Psoas muscle (tissue), 8 donors: ENCODE measurements around the gene HOXC12. TPM values are rescaled to one million over a fixed set of nuclear protein-coding genes. Genes with fewer than 3 reads are reported as not detected.

Source experiments
- ATAC-seq, 4 donors: fragments of 200-7000 bp; cut with Tn5 transposase; one replicate each; pipeline ENCODE4 v1.9.1; 2020; ENCODE audit warnings: moderate library complexity in 3 of 4, mild to moderate bottlenecking in 2 of 4
- DNase-seq, 2 donors: peaks; one replicate each; pipeline ENCODE4 v3.0.0-alpha.2; 2020
- H3K27ac ChIP-seq: fragments of 200-600 bp; one replicate; pipeline ENCODE4 v1.8.0; 2022
- H3K27me3 ChIP-seq, 3 donors: fragments of 200-600 bp in 1 of 3; one replicate each; pipeline versions ENCODE4 v1.6.1 to v1.8.0; 2013 to 2022; ENCODE audit warnings: low read length in 2 of 3, mild to moderate bottlenecking in 2 of 3, moderate library complexity in 1 of 3; ENCODE audit not compliant: insufficient read depth in 3 of 3
- H3K36me3 ChIP-seq, 2 donors: fragments of 200-600 bp in 1 of 2; one replicate each; pipeline versions ENCODE4 v1.6.1 to v1.8.0; 2013 to 2022; ENCODE audit warnings: low read depth in 1 of 2, mild to moderate bottlenecking in 1 of 2, moderate library complexity in 1 of 2; ENCODE audit not compliant: insufficient read depth in 1 of 2
- H3K4me1 ChIP-seq: fragments of 200-600 bp; one replicate; pipeline ENCODE4 v1.8.0; 2022
- H3K4me3 ChIP-seq: fragments of 200-600 bp; one replicate; pipeline ENCODE4 v1.8.0; 2022; ENCODE audit warnings: mild to moderate bottlenecking
- H3K9me3 ChIP-seq: fragments of 200-600 bp; one replicate; pipeline ENCODE4 v1.8.0; 2022
- CTCF ChIP-seq: fragments of 200-600 bp; IDR thresholded peaks from one replicate; pipeline ENCODE4 v1.8.0; 2022; ENCODE audit warnings: antibody characterized with exemption
- WGBS, 3 donors: extraction: QIAGEN DNeasy Blood & Tissue Kit; methylation state at CpG; one replicate each; pipeline versions ENCODE4 v1.1.6 to v1.1.7; 2013; 5-methylcytosine and 5-hydroxymethylcytosine counted together
- intact Hi-C, 2 donors: fragments of 100-400 bp; cut with DNase I; formaldehyde crosslinking; loops; one replicate each; pipeline versions ENCODE4 v1.11.0 to v1.14.2; 2022
- polyA plus RNA-seq, 3 donors: library from polyadenylated mRNA; stranded (reverse); fragments of 200-250 nt; gene quantifications; one replicate each; pipeline ENCODE4 v1.2.3, GENCODE V29; 2013
- total RNA-seq, 4 donors: library from RNA; stranded (reverse); fragmentation: NEBNext Ultra II Directional in 2 of 4; extraction: Animal tissue kit (Norgen Biotek cat#: 25700) in 2 of 4; gene quantifications; one replicate each; pipeline versions ENCODE4 v1.2.1 to v1.2.4, GENCODE V29; 2021 to 2023
- donor health status: healthy with polysubstance abuse.
- donor health status: DM: no; HTN: no; CAD: no; lungs with moderate emphysema.
- donor health status: Bipolar disorder and iron deficiency.
- donor health status: healthy.
- donor health status: DM: yes; HTN: yes; CAD: no.
- donor health status: DM: no; HTN: no; CAD: no.
- donor health status: DM: no; HTN: no; CAD: no.
- donor health status: DM: yes; HTN: yes; CAD: no.

The HOXC12 gene
- total and polyA plus RNA-seq, 7 donors = under 0.01 to 0.01 TPM; not detected in 5

DNA sequence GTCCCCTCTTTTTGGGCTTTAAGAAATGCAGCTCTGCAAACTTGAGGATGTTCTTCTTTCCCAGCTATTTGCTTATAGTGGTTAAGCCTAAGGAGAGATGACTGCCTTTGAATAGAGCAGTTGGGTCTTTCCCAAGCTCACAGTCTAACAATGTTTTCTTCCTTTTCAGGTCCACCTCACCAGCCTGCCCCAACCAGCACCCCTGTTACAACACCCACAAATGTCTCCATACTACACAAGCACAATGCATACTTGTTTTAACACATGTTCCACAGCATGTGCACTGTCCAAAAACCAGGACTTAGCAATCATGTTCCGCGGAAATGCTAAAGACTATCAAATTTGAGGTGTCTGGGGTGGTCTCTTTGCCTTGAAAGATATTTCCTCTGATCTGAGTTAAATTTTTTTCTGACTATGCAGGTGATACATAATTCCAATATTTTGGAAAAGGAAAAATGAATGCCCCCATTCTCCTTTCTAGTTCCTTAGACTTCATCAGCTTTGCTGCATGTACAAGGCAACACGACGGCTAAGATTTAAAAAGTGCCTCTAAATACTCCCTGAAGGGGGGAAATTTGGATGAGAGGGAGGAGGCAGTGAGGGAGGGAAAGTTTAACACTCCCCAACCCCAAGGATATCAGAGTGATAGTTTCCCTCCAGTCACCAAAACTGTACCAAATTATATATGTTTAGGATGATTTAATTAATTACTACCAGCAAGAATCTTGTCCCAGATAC lies 22.7 kb upstream of the HOXC12 start:
- no peak for DNase-seq
- Histone ChIP-seq H3K27ac (no peak overlapping the region), H3K36me3 (no peaks in the 10 kb centered on the region), H3K27me3 (peaks cover 8 to 100% (median 52%) of the 10 kb centered on the region in 3 donors), H3K4me1 (no peaks in the 10 kb centered on the region), H3K4me3 (no peak overlapping the region), H3K9me3 (no peaks in the 10 kb centered on the region)
- no peak for ATAC-seq
- 69 to 87% (median 81%) methylated on average over 4 of the region's 4 CpGs for WGBS, 3 donors
- intact Hi-C loops = no loop called here
- no peak for TF ChIP-seq CTCF

DNA sequence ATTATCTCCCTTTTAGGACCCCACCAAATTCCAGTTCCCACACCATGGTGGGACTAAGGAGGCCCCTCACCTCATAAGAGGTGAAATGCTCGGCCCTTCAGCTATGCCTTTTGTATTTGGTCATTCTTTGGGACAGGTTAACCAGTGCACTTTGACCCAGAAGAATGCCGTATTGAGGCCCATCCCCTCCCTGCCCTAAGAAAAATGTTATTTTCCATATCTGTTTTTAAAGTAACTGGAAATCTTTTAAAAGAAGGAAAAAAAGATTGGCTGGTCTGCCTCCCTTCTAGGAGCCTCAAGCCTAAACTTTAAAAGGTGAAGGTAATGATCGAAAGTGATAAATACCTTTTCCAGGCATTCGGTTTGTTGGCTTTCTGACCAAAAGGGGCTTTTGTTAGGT lies 21.8 kb upstream of the HOXC12 start:
- DNase-seq = no peak
- no peak for TF ChIP-seq CTCF
- intact Hi-C loops = no loop called here
- H3K4me3 ChIP-seq = no peak overlapping the region
- H3K36me3 ChIP-seq = no peaks in the 10 kb centered on the region
- no peak overlapping the region for H3K27ac ChIP-seq
- 70 to 85% (median 79%) methylated on average over 4 of the region's 4 CpGs for WGBS, 3 donors
- H3K27me3 ChIP-seq = peaks cover 8 to 100% (median 52%) of the 10 kb centered on the region in 3 donors
- H3K4me1 ChIP-seq = peaks cover 3% of the 10 kb centered on the region
- no peaks in the 10 kb centered on the region for H3K9me3 ChIP-seq
- ATAC-seq = no peak

DNA sequence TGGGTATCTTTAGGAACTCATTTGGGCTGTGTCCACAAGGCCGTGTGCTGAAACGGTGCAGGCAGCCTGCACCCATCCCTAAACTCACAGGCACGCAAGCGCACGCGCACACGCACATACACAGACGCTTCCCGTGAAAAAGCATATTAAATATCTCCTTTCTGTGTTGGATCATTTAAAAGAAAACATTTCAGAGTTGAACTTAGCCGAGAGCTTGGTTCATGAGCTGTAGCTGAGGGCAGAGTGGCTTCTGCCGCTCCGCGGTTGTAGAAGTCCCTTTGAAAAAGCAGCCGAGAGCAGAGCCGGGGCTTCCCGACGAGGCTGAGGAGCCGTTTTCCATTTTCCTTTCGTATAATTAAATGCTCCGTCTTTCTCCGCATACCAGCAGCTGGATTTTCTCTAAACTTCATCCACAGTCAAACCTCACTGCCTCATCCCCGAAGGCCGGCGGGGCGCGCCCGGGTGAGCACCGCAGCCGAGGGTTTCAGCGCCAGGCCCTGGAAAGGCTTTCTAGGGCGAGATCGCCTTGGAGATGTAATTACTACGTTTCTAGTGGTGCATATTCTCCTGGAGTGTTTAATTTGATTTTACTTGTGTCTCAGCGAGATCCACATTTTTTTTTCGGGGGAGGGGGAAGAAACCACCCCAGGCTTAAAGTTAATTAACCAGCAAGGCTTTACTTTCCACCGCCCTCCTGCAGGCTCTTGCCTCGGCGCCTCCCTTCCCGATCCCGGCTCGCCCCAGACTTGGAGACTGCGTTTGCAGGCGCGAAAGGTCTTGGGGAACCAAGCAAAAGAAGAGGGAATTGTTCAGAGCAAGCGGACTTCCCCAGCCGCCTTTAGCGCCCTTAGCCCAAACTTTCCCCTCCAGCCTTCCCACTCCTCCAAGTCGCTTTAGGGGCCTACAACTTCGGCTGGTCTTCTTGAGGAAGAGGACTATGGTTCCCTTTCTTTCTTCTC lies 19.0 kb upstream of the HOXC12 start:
- H3K27ac ChIP-seq = no peak overlapping the region
- DNase-seq (no peak), ATAC-seq (no peak)
- peaks cover 9% of the 10 kb centered on the region for H3K4me1 ChIP-seq
- no peak overlapping the region for H3K4me3 ChIP-seq
- 34 to 53% (median 44%) methylated on average over 49 of the region's 49 CpGs for WGBS, 3 donors
- peaks cover 6 to 100% (median 52%) of the 10 kb centered on the region in 3 donors for H3K27me3 ChIP-seq
- intact Hi-C loops = no loop called here
- H3K9me3 ChIP-seq = no peaks in the 10 kb centered on the region
- no peaks in the 10 kb centered on the region for H3K36me3 ChIP-seq
- no peak for TF ChIP-seq CTCF

GRCh38 chr12:53937099-53937498 lies 17.6 kb upstream of the HOXC12 start:
- no peak overlapping the region for H3K27ac ChIP-seq
- peaks cover 5 to 100% (median 55%) of the 10 kb centered on the region in 3 donors for H3K27me3 ChIP-seq
- H3K9me3 ChIP-seq = no peaks in the 10 kb centered on the region
- no peak for DNase-seq
- no peaks in the 10 kb centered on the region for H3K36me3 ChIP-seq
- peaks cover 9% of the 10 kb centered on the region for H3K4me1 ChIP-seq
- no peak for ATAC-seq
- no peak for TF ChIP-seq CTCF
- WGBS, 3 donors = 26 to 36% (median 29%) methylated on average over 12 of the region's 12 CpGs
- no peak overlapping the region for H3K4me3 ChIP-seq
- intact Hi-C loops = no loop called here
